K562 (cell line): ENCODE results near the gene SNRPA. TPM values are rescaled to one million over a fixed set of nuclear protein-coding genes. Genes with fewer than 3 reads are reported as not detected.

Source experiments
- ATAC-seq: fragments of 200-7000 bp; cut with Tn5 transposase; 3 replicates; pipeline ENCODE4 v1.9.1; 2020; ENCODE audit warnings: moderate library complexity
- BruUV-seq: library from RNA; stranded (reverse); fragments of 400-500 nt; replicated peaks from 2 replicates; lab custom pipeline; 2021; lab: Mats Ljungman, UMichigan
- CTCF ChIA-PET: fragments of 300-600 bp; formaldehyde crosslinking; extraction: SDS; loops from one replicate; lab custom pipeline; 2021; ENCODE audit warnings: low intra/inter-chr PET ratio; lab: Yijun Ruan, JAX
- POLR2A ChIA-PET: fragments of 300-600, 350-650 bp; sonication (Branson Sonifier 250); formaldehyde crosslinking; extraction: SDS; loops from one replicate; lab custom pipeline; 2021; ENCODE audit warnings: antibody characterized with exemption, inconsistent platforms; lab: Yijun Ruan, JAX
- DNase-seq, 4 experiments: peaks; one replicate each; pipeline versions ENCODE4 v3.0.0 to v3.0.0-alpha.2; 2011 to 2018; ENCODE audit warnings: low spot score in 3 of 4, mixed read lengths in 3 of 4; ENCODE audit errors: extremely low read depth in 1 of 4
- FAIRE-seq: peaks from 2 replicates; lab custom pipeline; 2011; peaks lifted over from hg19 to GRCh38; lab: Jason Lieb, UNC
- H2AFZ ChIP-seq: 2 replicates; pipeline ENCODE4 v1.6.0; 2011; ENCODE audit warnings: low read depth, low read length, control low read depth, inconsistent platforms
- H3K27ac ChIP-seq: fragments of 200-600 bp; 3 replicates; pipeline ENCODE4 v1.8.0; 2011; ENCODE audit warnings: low read depth, mild to moderate bottlenecking, control low read depth, inconsistent platforms, low read length, moderate library complexity, mixed read lengths; ENCODE audit errors: extremely low read depth
- H3K27me3 ChIP-seq, 2 experiments: fragments of 300-600 bp in 1 of 2; 2 replicates in 1 of 2; 3 replicates in 1 of 2; pipeline versions ENCODE4 v1.6.0 to v1.8.0; 2011; ENCODE audit warnings: inconsistent platforms in 2 of 2, low read length in 2 of 2, mild to moderate bottlenecking in 1 of 2, mixed read lengths in 1 of 2, moderate library complexity in 1 of 2; ENCODE audit not compliant: control insufficient read depth in 2 of 2, insufficient read depth in 2 of 2
- H3K36me3 ChIP-seq: fragments of 300-600 bp; 3 replicates; pipeline ENCODE4 v1.8.0; 2011; ENCODE audit warnings: mild to moderate bottlenecking, low read length, inconsistent platforms; ENCODE audit not compliant: control insufficient read depth, insufficient read depth
- H3K4me1 ChIP-seq, 2 experiments: fragments of 200-600 bp in 1 of 2; replicated peaks in 1 of 2; 2 replicates in 1 of 2; 3 replicates in 1 of 2; pipeline versions ENCODE4 v1.5.1 to v1.8.0; 2011; ENCODE audit warnings: inconsistent platforms in 2 of 2, low read length in 2 of 2, mild to moderate bottlenecking in 1 of 2, mixed read lengths in 1 of 2, moderate library complexity in 1 of 2; ENCODE audit not compliant: control insufficient read depth in 2 of 2, insufficient read depth in 2 of 2
- H3K4me2 ChIP-seq: 2 replicates; pipeline ENCODE4 v1.6.1; 2011; ENCODE audit warnings: low read length, control low read depth, inconsistent platforms, mixed read lengths; ENCODE audit not compliant: insufficient read depth
- H3K4me3 ChIP-seq: fragments of 200-600 bp; sonication (generic), shearing (Covaris generic); 2 replicates; pipeline ENCODE4 v1.5.1; 2016; ENCODE audit warnings: control low read depth, inconsistent platforms
- H3K79me2 ChIP-seq: fragments of 200-600 bp; 3 replicates; pipeline ENCODE4 v1.8.0; 2011; ENCODE audit warnings: low read length, inconsistent platforms; ENCODE audit not compliant: control insufficient read depth, insufficient read depth
- H3K9ac ChIP-seq, 2 experiments: 2 replicates each; pipeline versions ENCODE4 v1.6.0 to v1.6.1; 2011; ENCODE audit warnings: low read depth in 2 of 2, low read length in 2 of 2, control low read depth in 1 of 2, inconsistent platforms in 1 of 2, mild to moderate bottlenecking in 1 of 2, mixed read lengths in 1 of 2; ENCODE audit not compliant: insufficient read depth in 1 of 2
- H3K9me1 ChIP-seq: one replicate; pipeline ENCODE4 v1.6.0; 2011; ENCODE audit warnings: inconsistent platforms, mild to moderate bottlenecking, low read length, moderate library complexity; ENCODE audit not compliant: control insufficient read depth, insufficient read depth
- H3K9me3 ChIP-seq: replicated peaks from 2 replicates; pipeline ENCODE4 v1.5.1; 2011; ENCODE audit warnings: low read depth, low read length, inconsistent platforms; ENCODE audit not compliant: control insufficient read depth, insufficient read depth
- H4K20me1 ChIP-seq: replicated peaks from 2 replicates; pipeline ENCODE4 v1.6.1; 2011; ENCODE audit warnings: low read length, inconsistent platforms, mixed read lengths; ENCODE audit not compliant: control insufficient read depth, insufficient read depth
- CBX5 ChIP-seq: IDR thresholded peaks from 2 replicates; pipeline ENCODE4 v1.6.1; 2014; ENCODE audit warnings: low read depth, borderline replicate concordance
- CCNT2 ChIP-seq: IDR thresholded peaks from 2 replicates; pipeline ENCODE4 v1.6.1; 2011; ENCODE audit warnings: borderline replicate concordance, low read depth, mild to moderate bottlenecking, moderate library complexity, mixed read lengths, low read length; ENCODE audit not compliant: insufficient read length; ENCODE audit errors: extremely low read depth
- ELF1 ChIP-seq: fragments of 200-800 bp; sonication (Bioruptor generic); IDR thresholded peaks from 2 replicates; pipeline ENCODE4 v1.6.1; 2016; ENCODE audit warnings: missing genetic modification characterization, missing compliant biosample characterization
- GTF2A2 ChIP-seq: IDR thresholded peaks from 2 replicates; pipeline ENCODE4 v1.6.1; 2016; ENCODE audit warnings: mild to moderate bottlenecking, missing genetic modification characterization, missing compliant biosample characterization
- KDM1A ChIP-seq, 2 experiments: fragments of 450-650 bp; IDR thresholded peaks; 2 replicates each; pipeline ENCODE4 v1.6.1; 2016; ENCODE audit warnings: mild to moderate bottlenecking in 2 of 2
- KLF16 ChIP-seq: IDR thresholded peaks from 2 replicates; pipeline ENCODE4 v1.6.1; 2016; ENCODE audit warnings: antibody characterized with exemption
- LEF1 ChIP-seq: fragments of 450-650 bp; IDR thresholded peaks from 2 replicates; pipeline ENCODE4 v1.6.1; 2016; ENCODE audit warnings: mild to moderate bottlenecking
- MCM7 ChIP-seq, 2 experiments: fragments of 450-650 bp; IDR thresholded peaks; 2 replicates each; pipeline ENCODE4 v1.6.1; 2016 to 2018
- NCOA2 ChIP-seq, 2 experiments: fragments of 450-650 bp; IDR thresholded peaks; 2 replicates each; pipeline ENCODE4 v1.6.1; 2018; ENCODE audit warnings: mild to moderate bottlenecking in 2 of 2, moderate library complexity in 1 of 2; ENCODE audit not compliant: partially characterized antibody in 2 of 2
- SMAD2 ChIP-seq: fragments of 150-350 bp; IDR thresholded peaks from 2 replicates; pipeline ENCODE4 v1.6.1; 2014; ENCODE audit warnings: low read depth, mild to moderate bottlenecking, low read length
- SRSF9 ChIP-seq: fragments of 200-400 bp; formaldehyde crosslinking; IDR thresholded peaks from 2 replicates; pipeline ENCODE4 v1.6.1; 2017; ENCODE audit warnings: low read depth, low read length, borderline replicate concordance
- SUPT5H ChIP-seq: fragments of 450-650 bp; IDR thresholded peaks from 2 replicates; pipeline ENCODE4 v1.6.1; 2016
- ZNF282 ChIP-seq: sonication (generic); formaldehyde crosslinking; IDR thresholded peaks from 2 replicates; pipeline ENCODE4 v1.8.1; 2023; ENCODE audit warnings: missing genetic modification reagents
- ZNF444 ChIP-seq: fragments of 250-450 bp; sonication (Bioruptor Pico); IDR thresholded peaks from 2 replicates; pipeline ENCODE4 v1.4.0; 2020; ENCODE audit warnings: mild to moderate bottlenecking, moderate library complexity
- WGBS: fragments of 100-300 bp; shearing (Covaris generic); methylation state at CpG from one replicate; pipeline ENCODE4 v1.1.6; 2016; ENCODE audit warnings: low coverage, mixed read lengths; ENCODE audit not compliant: insufficient coverage; ENCODE audit errors: missing lambda C conversion rate; 5-methylcytosine and 5-hydroxymethylcytosine counted together
- in situ Hi-C: fragments of 300-500 bp; cut with MboI; formaldehyde crosslinking; loops from 4 replicates; pipeline ENCODE4 v1.15.0; 2018; ENCODE audit warnings: inconsistent platforms, mixed read lengths
- intact Hi-C: fragments of 100-400 bp; cut with micrococcal nuclease; formaldehyde crosslinking; loops from 2 replicates; pipeline ENCODE4 v1.14.2; 2022
- polyA plus RNA-seq, 8 experiments: library from polyadenylated mRNA; depleted of rRNA in 4 of 8; stranded (reverse) in 5 of 8; unstranded in 3 of 8; fragments of >200 nt; fragmentation: Nextera tagmentation in 2 of 8; fragmentation: Illumina TruSeq in 1 of 8; extraction: Ambion mirVana in 2 of 8; extraction: Trizol in 1 of 8; gene quantifications; 2 replicates each; pipeline versions ENCODE4 v1.2.1 to v1.2.3, GENCODE V29; 2011 to 2014; ENCODE audit warnings: inconsistent platforms in 1 of 8, missing spikeins in 1 of 8
- total RNA-seq, 7 experiments: library from RNA; depleted of rRNA in 6 of 7; stranded (reverse); fragments of >200 nt in 6 of 7; fragmentation: Illumina TruSeq in 2 of 7; extraction: Trizol in 2 of 7; gene quantifications; 2 replicates each; pipeline versions ENCODE4 v1.2.1 to v1.2.3, GENCODE V29; 2011 to 2021; ENCODE audit warnings: low replicate concordance in 1 of 7
- TF ChIP-seq, protein P1 (sequence below): fragments of 450-650 bp; IDR thresholded peaks from 2 replicates; pipeline ENCODE4 v1.6.1; 2016; ENCODE audit warnings: antibody characterized with exemption
- TF ChIP-seq, protein P2 (sequence below): fragments of 250-450 bp; sonication (Bioruptor Pico); IDR thresholded peaks from 2 replicates; pipeline ENCODE4 v1.4.0; 2020; ENCODE audit warnings: mild to moderate bottlenecking, moderate library complexity, borderline replicate concordance
- TF ChIP-seq, protein P3 (sequence below): fragments of 250-450 bp; sonication (Bioruptor Pico); IDR thresholded peaks from 2 replicates; pipeline ENCODE4 v1.5.0; 2021; ENCODE audit warnings: mild to moderate bottlenecking, borderline replicate concordance

Gene SNRPA
- total and polyA plus RNA-seq, 9 of the 15 experiments (the other 6 are each of a cell fraction or from before 2014, with no cell fraction given), result 16.3 to 311 (median 193) TPM

DNA sequence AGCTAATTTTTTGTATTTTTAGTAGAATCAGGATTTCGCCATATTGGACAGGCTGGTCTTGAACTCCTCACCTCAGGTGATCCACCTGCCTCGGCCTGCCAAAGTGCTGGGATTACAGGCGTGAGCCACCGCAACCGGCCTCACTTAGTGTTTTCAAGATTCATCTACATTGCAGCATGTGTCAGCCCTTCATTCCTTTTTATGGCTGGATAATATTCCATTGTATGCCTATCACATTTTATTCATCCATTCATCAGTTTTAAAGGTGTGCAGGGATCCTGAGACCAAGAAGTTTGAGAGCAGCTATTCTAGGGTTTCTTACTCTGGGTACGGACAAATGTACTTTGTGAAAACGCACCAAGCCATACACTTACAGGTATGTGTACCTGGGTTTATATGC lies 43.4 kb upstream of the SNRPA start:
- no peaks in the 10 kb centered on the region for H3K9me1 ChIP-seq
- in situ Hi-C loops, result no loop called here
- 88% methylated on average over 7 of the region's 7 CpGs for WGBS
- FAIRE-seq, result no peak
- POLR2A ChIA-PET, result interaction anchor here (0.6 to 1.1 kb wide), 3 partner anchors 11 to 1873 kb away, joined by 3 read pairs; no protein-coding TSS in a partner anchor
- no peak overlapping the region for H2AFZ ChIP-seq
- no peaks in the 10 kb centered on the region for H3K27me3 ChIP-seq
- H3K36me3 ChIP-seq, result peaks cover 54% of the 10 kb centered on the region; the same call in 2 of the 3 replicates
- no peak overlapping the region for H3K4me2 ChIP-seq
- peaks cover 5 to 16% of the 10 kb centered on the region in 2 experiments; a peak in 3 of 5 replicates for H3K4me1 ChIP-seq
- no peak overlapping the region for H3K27ac ChIP-seq
- no peak for ATAC-seq
- no peaks in the 10 kb centered on the region for H3K9me3 ChIP-seq
- CTCF ChIA-PET, result no interaction called here
- H4K20me1 ChIP-seq, result no peaks in the 10 kb centered on the region
- intact Hi-C loops, result no loop called here
- no peaks in the 10 kb centered on the region for H3K79me2 ChIP-seq
- H3K4me3 ChIP-seq, result no peak overlapping the region
- DNase-seq, result no peak
- BruUV-seq, result no TSS peak
- no peak overlapping the region for H3K9ac ChIP-seq
- TF ChIP-seq CBX5, result no peak
- TF ChIP-seq KLF16, result no peak
- TF ChIP-seq ELF1 (tag), result no peak
- no peak for TF ChIP-seq KDM1A (IDR thresholded peaks at IDR 0.05)
- TF ChIP-seq, protein P1, sequence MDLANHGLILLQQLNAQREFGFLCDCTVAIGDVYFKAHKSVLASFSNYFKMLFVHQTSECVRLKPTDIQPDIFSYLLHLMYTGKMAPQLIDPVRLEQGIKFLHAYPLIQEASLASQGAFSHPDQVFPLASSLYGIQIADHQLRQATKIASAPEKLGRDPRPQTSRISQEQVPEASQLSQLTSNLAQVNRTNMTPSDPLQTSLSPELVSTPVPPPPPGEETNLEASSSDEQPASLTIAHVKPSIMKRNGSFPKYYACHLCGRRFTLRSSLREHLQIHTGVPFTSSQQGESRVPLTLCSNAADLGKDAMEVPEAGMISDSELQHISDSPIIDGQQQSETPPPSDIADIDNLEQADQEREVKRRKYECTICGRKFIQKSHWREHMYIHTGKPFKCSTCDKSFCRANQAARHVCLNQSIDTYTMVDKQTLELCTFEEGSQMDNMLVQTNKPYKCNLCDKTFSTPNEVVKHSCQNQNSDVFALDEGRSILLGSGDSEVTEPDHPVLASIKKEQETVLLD, result no peak
- no peak for TF ChIP-seq NCOA2 (IDR thresholded peaks at IDR 0.05; ENCODE audit: partially characterized antibody in 2 of 2)
- TF ChIP-seq ZNF282 (CRISPR knock-in tag), result no peak
- TF ChIP-seq, protein P2, sequence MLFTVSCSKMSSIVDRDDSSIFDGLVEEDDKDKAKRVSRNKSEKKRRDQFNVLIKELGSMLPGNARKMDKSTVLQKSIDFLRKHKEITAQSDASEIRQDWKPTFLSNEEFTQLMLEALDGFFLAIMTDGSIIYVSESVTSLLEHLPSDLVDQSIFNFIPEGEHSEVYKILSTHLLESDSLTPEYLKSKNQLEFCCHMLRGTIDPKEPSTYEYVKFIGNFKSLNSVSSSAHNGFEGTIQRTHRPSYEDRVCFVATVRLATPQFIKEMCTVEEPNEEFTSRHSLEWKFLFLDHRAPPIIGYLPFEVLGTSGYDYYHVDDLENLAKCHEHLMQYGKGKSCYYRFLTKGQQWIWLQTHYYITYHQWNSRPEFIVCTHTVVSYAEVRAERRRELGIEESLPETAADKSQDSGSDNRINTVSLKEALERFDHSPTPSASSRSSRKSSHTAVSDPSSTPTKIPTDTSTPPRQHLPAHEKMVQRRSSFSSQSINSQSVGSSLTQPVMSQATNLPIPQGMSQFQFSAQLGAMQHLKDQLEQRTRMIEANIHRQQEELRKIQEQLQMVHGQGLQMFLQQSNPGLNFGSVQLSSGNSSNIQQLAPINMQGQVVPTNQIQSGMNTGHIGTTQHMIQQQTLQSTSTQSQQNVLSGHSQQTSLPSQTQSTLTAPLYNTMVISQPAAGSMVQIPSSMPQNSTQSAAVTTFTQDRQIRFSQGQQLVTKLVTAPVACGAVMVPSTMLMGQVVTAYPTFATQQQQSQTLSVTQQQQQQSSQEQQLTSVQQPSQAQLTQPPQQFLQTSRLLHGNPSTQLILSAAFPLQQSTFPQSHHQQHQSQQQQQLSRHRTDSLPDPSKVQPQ (CRISPR knock-in tag), result no peak
- TF ChIP-seq, protein P3, sequence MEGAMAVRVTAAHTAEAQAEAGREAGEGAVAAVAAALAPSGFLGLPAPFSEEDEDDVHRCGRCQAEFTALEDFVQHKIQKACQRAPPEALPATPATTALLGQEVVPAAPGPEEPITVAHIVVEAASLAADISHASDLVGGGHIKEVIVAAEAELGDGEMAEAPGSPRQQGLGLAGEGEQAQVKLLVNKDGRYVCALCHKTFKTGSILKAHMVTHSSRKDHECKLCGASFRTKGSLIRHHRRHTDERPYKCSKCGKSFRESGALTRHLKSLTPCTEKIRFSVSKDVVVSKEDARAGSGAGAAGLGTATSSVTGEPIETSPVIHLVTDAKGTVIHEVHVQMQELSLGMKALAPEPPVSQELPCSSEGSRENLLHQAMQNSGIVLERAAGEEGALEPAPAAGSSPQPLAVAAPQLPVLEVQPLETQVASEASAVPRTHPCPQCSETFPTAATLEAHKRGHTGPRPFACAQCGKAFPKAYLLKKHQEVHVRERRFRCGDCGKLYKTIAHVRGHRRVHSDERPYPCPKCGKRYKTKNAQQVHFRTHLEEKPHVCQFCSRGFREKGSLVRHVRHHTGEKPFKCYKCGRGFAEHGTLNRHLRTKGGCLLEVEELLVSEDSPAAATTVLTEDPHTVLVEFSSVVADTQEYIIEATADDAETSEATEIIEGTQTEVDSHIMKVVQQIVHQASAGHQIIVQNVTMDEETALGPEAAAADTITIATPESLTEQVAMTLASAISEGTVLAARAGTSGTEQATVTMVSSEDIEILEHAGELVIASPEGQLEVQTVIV, result no peak
- no peak for TF ChIP-seq SMAD2
- TF ChIP-seq SUPT5H, result no peak
- no peak for TF ChIP-seq ZNF444 (CRISPR knock-in tag)
- TF ChIP-seq LEF1, result no peak
- TF ChIP-seq SRSF9, result no peak
- no peak for TF ChIP-seq CCNT2
- no peak for TF ChIP-seq MCM7 (IDR thresholded peaks at IDR 0.05)
- no peak for TF ChIP-seq GTF2A2 (tag)
